SU-DHL-6 (cell line): ENCODE data around the gene GLIS2.

Source experiments
- EZH2phosphoT487 ChIP-seq: fragments of 200-600 bp; sonication (generic), shearing (Covaris generic); conservative IDR thresholded peaks from 2 replicates; pipeline ENCODE4 v1.6.1; 2018; ENCODE audit warnings: mild to moderate bottlenecking, antibody characterized with exemption, low read length, moderate library complexity, mixed read lengths
- TF ChIP-seq, protein P1 (sequence below): fragments of 200-600 bp; sonication (generic); IDR thresholded peaks from one replicate; pipeline ENCODE4 v1.5.1; 2017; ENCODE audit warnings: antibody characterized with exemption, mild to moderate bottlenecking, low read length, moderate library complexity; ENCODE audit not compliant: insufficient read depth, poor library complexity, severe bottlenecking

DNA sequence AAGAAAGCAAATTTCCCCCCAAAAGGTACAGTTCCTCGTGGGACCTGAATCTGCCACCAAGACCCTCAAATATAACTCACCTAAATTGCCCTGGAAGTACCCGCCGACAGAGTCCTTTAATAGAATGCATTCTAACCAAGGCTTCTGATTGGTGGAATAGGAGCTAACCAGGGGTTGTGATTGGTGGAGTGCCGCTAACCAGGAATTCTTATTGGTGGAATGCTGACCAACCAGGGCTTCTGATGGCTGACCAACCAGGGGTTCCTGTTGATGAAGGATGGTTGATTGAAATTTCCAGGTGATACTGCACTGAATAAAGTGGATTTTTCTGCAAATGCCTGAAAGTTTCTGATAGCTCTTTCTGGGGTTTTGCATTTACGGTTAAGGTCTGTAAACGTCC lies 49.5 kb upstream of the GLIS2 start:
- TF ChIP-seq, protein P1, sequence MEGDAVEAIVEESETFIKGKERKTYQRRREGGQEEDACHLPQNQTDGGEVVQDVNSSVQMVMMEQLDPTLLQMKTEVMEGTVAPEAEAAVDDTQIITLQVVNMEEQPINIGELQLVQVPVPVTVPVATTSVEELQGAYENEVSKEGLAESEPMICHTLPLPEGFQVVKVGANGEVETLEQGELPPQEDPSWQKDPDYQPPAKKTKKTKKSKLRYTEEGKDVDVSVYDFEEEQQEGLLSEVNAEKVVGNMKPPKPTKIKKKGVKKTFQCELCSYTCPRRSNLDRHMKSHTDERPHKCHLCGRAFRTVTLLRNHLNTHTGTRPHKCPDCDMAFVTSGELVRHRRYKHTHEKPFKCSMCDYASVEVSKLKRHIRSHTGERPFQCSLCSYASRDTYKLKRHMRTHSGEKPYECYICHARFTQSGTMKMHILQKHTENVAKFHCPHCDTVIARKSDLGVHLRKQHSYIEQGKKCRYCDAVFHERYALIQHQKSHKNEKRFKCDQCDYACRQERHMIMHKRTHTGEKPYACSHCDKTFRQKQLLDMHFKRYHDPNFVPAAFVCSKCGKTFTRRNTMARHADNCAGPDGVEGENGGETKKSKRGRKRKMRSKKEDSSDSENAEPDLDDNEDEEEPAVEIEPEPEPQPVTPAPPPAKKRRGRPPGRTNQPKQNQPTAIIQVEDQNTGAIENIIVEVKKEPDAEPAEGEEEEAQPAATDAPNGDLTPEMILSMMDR = no peak
- no peak for TF ChIP-seq EZH2phosphoT487
